H1 (cell line): Measurements from ENCODE around the gene AVPI1. TPM values are rescaled to one million over a fixed set of nuclear protein-coding genes. Genes with fewer than 3 reads are reported as not detected.

ENCODE experiments used
- CTCF ChIA-PET: fragments of 300-600 bp; sonication (Branson Sonifier 250); formaldehyde crosslinking; loops from one replicate; lab custom pipeline; 2021; ENCODE audit not compliant: partially characterized antibody; lab: Charles Lee
- POLR2A ChIA-PET: fragments of 300-600 bp; sonication (Branson Sonifier 250); formaldehyde crosslinking; loops from one replicate; lab custom pipeline; 2021; ENCODE audit warnings: inconsistent platforms; ENCODE audit not compliant: partially characterized antibody; lab: Charles Lee
- DNase-seq, 2 experiments: peaks; one replicate each; pipeline versions ENCODE4 v3.0.0 to v3.0.0-alpha.2; 2010 to 2022; ENCODE audit warnings: low spot score in 2 of 2, low read depth in 1 of 2, mixed read lengths in 1 of 2
- FAIRE-seq: peaks from 2 replicates; lab custom pipeline; 2011; peaks lifted over from hg19 to GRCh38; lab: Jason Lieb, UNC
- H2AFZ ChIP-seq: 2 replicates; pipeline ENCODE4 v1.8.1; 2012; ENCODE audit warnings: low read length, inconsistent platforms
- H2AK5ac ChIP-seq: 2 replicates; pipeline ENCODE4 v1.6.1; 2013; ENCODE audit warnings: low read depth, low read length
- H2BK120ac ChIP-seq: replicated peaks from 2 replicates; pipeline ENCODE3; 2013; ENCODE audit warnings: low read depth, low read length, inconsistent platforms
- H2BK12ac ChIP-seq: 2 replicates; pipeline ENCODE4 v1.6.1; 2013; ENCODE audit warnings: low read depth, low read length
- H2BK15ac ChIP-seq: 2 replicates; pipeline ENCODE4 v1.6.1; 2013; ENCODE audit warnings: low read length
- H2BK20ac ChIP-seq: 2 replicates; pipeline ENCODE4 v1.6.1; 2013; ENCODE audit warnings: low read length
- H2BK5ac ChIP-seq: 2 replicates; pipeline ENCODE4 v1.6.1; 2013; ENCODE audit warnings: low read depth, low read length
- H3K14ac ChIP-seq: 2 replicates; pipeline ENCODE4 v1.6.1; 2013; ENCODE audit warnings: inconsistent platforms; ENCODE audit not compliant: insufficient read length
- H3K18ac ChIP-seq: 2 replicates; pipeline ENCODE4 v1.6.1; 2013; ENCODE audit warnings: low read length; ENCODE audit errors: extremely low read depth
- H3K23ac ChIP-seq: 2 replicates; pipeline ENCODE4 v1.6.1; 2013; ENCODE audit warnings: inconsistent platforms; ENCODE audit not compliant: insufficient read length
- H3K23me2 ChIP-seq: 2 replicates; pipeline ENCODE4 v1.6.1; 2013; ENCODE audit warnings: low read depth, low read length
- H3K27ac ChIP-seq: 2 replicates; pipeline ENCODE4 v1.6.1; 2011; ENCODE audit warnings: low read depth, low read length, inconsistent platforms
- H3K27me3 ChIP-seq, 4 experiments: replicated peaks in 1 of 4; 1 replicate in 1 of 4; 2 replicates in 3 of 4; pipeline versions ENCODE4 v1.6.1 to v1.8.1; 2011 to 2013; ENCODE audit warnings: low read length in 3 of 4, mild to moderate bottlenecking in 3 of 4, inconsistent platforms in 2 of 4, mixed read lengths in 2 of 4, moderate library complexity in 1 of 4; ENCODE audit not compliant: control insufficient read depth in 3 of 4, insufficient read depth in 3 of 4; ENCODE audit errors: extremely low read depth in 1 of 4
- H3K36me3 ChIP-seq, 4 experiments: 2 replicates each; pipeline versions ENCODE4 v1.6.1 to v1.8.1; 2011 to 2013; ENCODE audit warnings: mild to moderate bottlenecking in 4 of 4, low read length in 3 of 4, moderate library complexity in 2 of 4, control low read depth in 1 of 4, inconsistent platforms in 1 of 4; ENCODE audit not compliant: insufficient read depth in 4 of 4, control insufficient read depth in 2 of 4
- H3K4ac ChIP-seq: replicated peaks from 2 replicates; pipeline ENCODE3; 2013; ENCODE audit warnings: low read length, low read depth, mixed read lengths, inconsistent platforms; ENCODE audit not compliant: insufficient read length
- H3K4me1 ChIP-seq, 4 experiments: replicated peaks in 1 of 4; 1 replicate in 1 of 4; 2 replicates in 3 of 4; pipeline versions ENCODE4 v1.6.1 to v1.8.1; 2011 to 2013; ENCODE audit warnings: low read length in 3 of 4, inconsistent platforms in 2 of 4, mixed read lengths in 1 of 4; ENCODE audit not compliant: insufficient read depth in 4 of 4, control insufficient read depth in 3 of 4
- H3K4me2 ChIP-seq, 2 experiments: 2 replicates each; pipeline versions ENCODE4 v1.6.1 to v1.8.1; 2011 to 2013; ENCODE audit warnings: low read depth in 2 of 2, low read length in 2 of 2, control low read depth in 1 of 2, inconsistent platforms in 1 of 2, mild to moderate bottlenecking in 1 of 2; ENCODE audit not compliant: insufficient read depth in 1 of 2
- H3K4me3 ChIP-seq, 4 experiments: fragments of 200-600, 300-600 bp in 1 of 4; sonication (generic), shearing (Covaris generic), sonication (Bioruptor Twin) in 1 of 4; 2 replicates each; pipeline versions ENCODE4 v1.5.1 to v1.8.1; 2011 to 2016; ENCODE audit warnings: low read length in 4 of 4, low read depth in 3 of 4, control low read depth in 2 of 4, inconsistent platforms in 2 of 4, mild to moderate bottlenecking in 2 of 4, mixed read lengths in 1 of 4, moderate library complexity in 1 of 4; ENCODE audit not compliant: insufficient read depth in 2 of 4; ENCODE audit errors: extremely low read depth in 1 of 4
- H3K56ac ChIP-seq: replicated peaks from 2 replicates; pipeline ENCODE3; 2013; ENCODE audit warnings: low read depth, mild to moderate bottlenecking, mixed read lengths, low read length, inconsistent platforms; ENCODE audit not compliant: insufficient read length
- H3K79me1 ChIP-seq: 2 replicates; pipeline ENCODE4 v1.6.1; 2013; ENCODE audit warnings: low read depth, low read length, control low read depth
- H3K79me2 ChIP-seq, 2 experiments: 2 replicates each; pipeline versions ENCODE4 v1.6.1 to v1.8.1; 2012 to 2013; ENCODE audit warnings: low read length in 2 of 2, mild to moderate bottlenecking in 2 of 2, inconsistent platforms in 1 of 2; ENCODE audit not compliant: insufficient read depth in 2 of 2, control insufficient read depth in 1 of 2
- H3K9ac ChIP-seq, 4 experiments: replicated peaks in 1 of 4; 1 replicate in 1 of 4; 2 replicates in 3 of 4; pipeline versions ENCODE4 v1.6.1 to v1.8.1; 2011 to 2013; ENCODE audit warnings: low read depth in 3 of 4, low read length in 3 of 4, control low read depth in 2 of 4, mild to moderate bottlenecking in 2 of 4, moderate library complexity in 2 of 4, inconsistent platforms in 1 of 4; ENCODE audit errors: extremely low read depth in 1 of 4
- H3K9me3 ChIP-seq, 2 experiments: 2 replicates each; pipeline versions ENCODE4 v1.6.1 to v1.8.1; 2012 to 2013; ENCODE audit warnings: mild to moderate bottlenecking in 2 of 2, moderate library complexity in 2 of 2, control low read depth in 1 of 2, inconsistent platforms in 1 of 2, low read depth in 1 of 2, low read length in 1 of 2, mixed read lengths in 1 of 2; ENCODE audit not compliant: insufficient read depth in 2 of 2
- H4K20me1 ChIP-seq, 2 experiments: replicated peaks in 1 of 2; 2 replicates each; pipeline versions ENCODE3 to v1.8.1; 2011 to 2013; ENCODE audit warnings: inconsistent platforms in 2 of 2, low read length in 2 of 2, mild to moderate bottlenecking in 1 of 2; ENCODE audit not compliant: insufficient read depth in 2 of 2, control insufficient read depth in 1 of 2
- H4K5ac ChIP-seq: 2 replicates; pipeline ENCODE4 v1.6.1; 2013; ENCODE audit warnings: low read length, low read depth, mixed read lengths, inconsistent platforms; ENCODE audit not compliant: insufficient read length
- H4K8ac ChIP-seq: 2 replicates; pipeline ENCODE4 v1.8.0; 2013; ENCODE audit warnings: mild to moderate bottlenecking, moderate library complexity, low read length, inconsistent platforms; ENCODE audit not compliant: insufficient read depth; ENCODE audit errors: extremely low read depth
- H4K91ac ChIP-seq: replicated peaks from 2 replicates; pipeline ENCODE3; 2013; ENCODE audit warnings: low read length, mixed read lengths, inconsistent platforms; ENCODE audit not compliant: insufficient read length
- BRCA1 ChIP-seq: IDR thresholded peaks from 2 replicates; pipeline ENCODE4 v1.6.1; 2012; ENCODE audit warnings: low read depth, low read length, improper control_type of control experiment
- CHD1 ChIP-seq: IDR thresholded peaks from 2 replicates; pipeline ENCODE4 v1.6.1; 2012; ENCODE audit warnings: low read depth, low read length, improper control_type of control experiment
- CHD2 ChIP-seq: IDR thresholded peaks from 2 replicates; pipeline ENCODE4 v1.6.1; 2012; ENCODE audit warnings: low read length, improper control_type of control experiment
- CREB1 ChIP-seq: IDR thresholded peaks from 2 replicates; pipeline ENCODE4 v1.6.1; 2012; ENCODE audit warnings: inconsistent platforms
- EGR1 ChIP-seq: IDR thresholded peaks from 2 replicates; pipeline ENCODE4 v1.6.1; 2011; ENCODE audit warnings: low read depth, low read length, borderline replicate concordance
- HDAC6 ChIP-seq: IDR thresholded peaks from one replicate; pipeline ENCODE4 v1.7.1; 2012; ENCODE audit warnings: low read depth, mild to moderate bottlenecking, inconsistent platforms, low read length, moderate library complexity
- JUN ChIP-seq: IDR thresholded peaks from 2 replicates; pipeline ENCODE4 v1.6.1; 2011; ENCODE audit warnings: low read depth, mild to moderate bottlenecking, improper control_type of control experiment, low read length
- KDM5A ChIP-seq: fragments of 200-600 bp; IDR thresholded peaks from 2 replicates; pipeline ENCODE4 v1.7.1; 2012; ENCODE audit warnings: mild to moderate bottlenecking, low read length, inconsistent platforms, mixed read lengths
- RBBP5 ChIP-seq: IDR thresholded peaks from 2 replicates; pipeline ENCODE4 v1.7.1; 2012; ENCODE audit warnings: low read depth, mild to moderate bottlenecking, inconsistent platforms, low read length, moderate library complexity, borderline replicate concordance
- RXRA ChIP-seq: IDR thresholded peaks from 2 replicates; pipeline ENCODE4 v1.6.1; 2011; ENCODE audit warnings: low read depth, mild to moderate bottlenecking, low read length, moderate library complexity; ENCODE audit not compliant: insufficient read depth
- SIN3A ChIP-seq, 2 experiments: IDR thresholded peaks in 1 of 2; conservative IDR thresholded peaks in 1 of 2; 2 replicates each; pipeline ENCODE4 v1.6.1; 2011 to 2012; ENCODE audit warnings: low read length in 2 of 2, improper control_type of control experiment in 1 of 2, low read depth in 1 of 2, mild to moderate bottlenecking in 1 of 2
- SIX5 ChIP-seq: IDR thresholded peaks from 2 replicates; pipeline ENCODE4 v1.6.1; 2011; ENCODE audit warnings: mild to moderate bottlenecking, low read depth, low read length
- SP1 ChIP-seq: IDR thresholded peaks from 2 replicates; pipeline ENCODE4 v1.6.1; 2011; ENCODE audit warnings: low read depth, low read length
- TEAD4 ChIP-seq: IDR thresholded peaks from 2 replicates; pipeline ENCODE4 v1.6.1; 2012; ENCODE audit warnings: low read depth, low read length, inconsistent platforms, mixed read lengths
- YY1 ChIP-seq: IDR thresholded peaks from 2 replicates; pipeline ENCODE4 v1.6.1; 2011; ENCODE audit warnings: low read depth, mild to moderate bottlenecking, low read length
- ZNF274 ChIP-seq: IDR thresholded peaks from 2 replicates; pipeline ENCODE4 v1.7.0; 2012; ENCODE audit warnings: low read length, borderline replicate concordance; ENCODE audit errors: extremely low read depth
- WGBS, 2 experiments: shearing (Covaris generic) in 1 of 2; methylation state at CpG; one replicate each; pipeline versions ENCODE4 v1.1.6 to v1.1.7; 2013 to 2015; ENCODE audit warnings: low lambda C conversion rate in 2 of 2, mixed read lengths in 2 of 2, inconsistent platforms in 1 of 2, low coverage in 1 of 2, missing lambda C conversion rate in 1 of 2; ENCODE audit not compliant: insufficient replicate concordance in 2 of 2, insufficient coverage in 1 of 2, insufficient read length in 1 of 2; ENCODE audit errors: extremely low coverage in 1 of 2, missing lambda C conversion rate in 1 of 2; 5-methylcytosine and 5-hydroxymethylcytosine counted together
- polyA plus RNA-seq, 7 experiments: library from polyadenylated mRNA; depleted of rRNA in 3 of 7; stranded (reverse) in 5 of 7; unstranded in 2 of 7; fragments of >200 nt in 5 of 7; fragments of 200-250 nt in 2 of 7; gene quantifications; 1 replicate in 5 of 7; 2 replicates in 1 of 7; 4 replicates in 1 of 7; pipeline versions ENCODE4 v1.2.1 to v1.2.3, GENCODE V29; 2011 to 2013; ENCODE audit warnings: missing spikeins in 2 of 7, mixed read lengths in 2 of 7
- total RNA-seq: library from RNA; stranded (reverse); fragmentation: NEBNext Ultra II Directional; extraction: Animal tissue kit (Norgen Biotek cat#: 25700); gene quantifications from 2 replicates; pipeline ENCODE4 v1.2.1, GENCODE V29; 2021

The AVPI1 gene
- total and polyA plus RNA-seq, 2 of the 8 experiments (the other 6 are each of a cell fraction or from before 2014, with no cell fraction given): 9.0 to 13.5 TPM

DNA sequence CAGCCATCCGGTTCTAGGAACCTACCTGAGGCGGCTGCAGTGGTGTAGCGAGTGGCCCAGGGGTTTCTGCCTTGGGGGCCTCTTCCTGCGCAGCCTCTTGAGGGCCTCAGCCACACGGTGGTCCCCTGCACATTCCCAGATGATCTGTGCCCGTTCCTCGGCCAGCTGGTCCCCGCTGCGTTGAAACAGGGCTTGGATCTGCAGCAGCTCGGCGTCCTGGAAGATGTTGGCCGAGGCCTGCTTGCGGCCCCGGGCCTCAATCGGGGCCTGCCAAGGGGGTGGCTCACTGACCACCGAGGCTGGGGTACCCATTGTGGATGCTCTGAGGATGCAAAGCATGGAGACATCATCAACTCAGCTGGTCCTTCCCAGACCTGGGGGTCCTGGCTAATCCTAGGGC lies 7.4 kb downstream of the AVPI1 start:
- POLR2A ChIA-PET: interaction anchor here (1.7 kb wide), 1 partner anchor 34 kb away, joined by 5 read pairs; the partner anchor contains the start of gene MARVELD1
- no peak overlapping the region for H3K4me3 ChIP-seq
- TF ChIP-seq CHD1 (no peak), BRCA1 (no peak), TEAD4 (no peak), SIX5 (no peak), SIN3A (conservative IDR thresholded peaks at IDR 0.05 in 1 of 2, IDR thresholded peaks at IDR 0.05 in 1 of 2; ENCODE audit: low read depth in 1 of 2, low read length in 2 of 2) (no peak), JUN (no peak), SP1 (no peak), EGR1 (no peak), HDAC6 (no peak), CREB1 (no peak), RXRA (no peak), ZNF274 (no peak), CHD2 (no peak), KDM5A (no peak), RBBP5 (no peak), YY1 (no peak)

More for the DNA sequence above, 7.4 kb downstream of the AVPI1 start:
- 0 out of 4 replicates have a peak, but pooled peaks cover 0 to 4% of the 10 kb centered on the region in 2 experiments for H3K79me2 ChIP-seq
- no peak overlapping the region for H3K9ac ChIP-seq
- H3K4ac ChIP-seq: no peak overlapping the region
- no peak overlapping the region for H3K23ac ChIP-seq
- H3K27me3 ChIP-seq: no peaks in the 10 kb centered on the region
- CTCF ChIA-PET: interaction anchor here (0.8 to 8.5 kb wide), 10 partner anchors 8 to 352 kb away, joined by 3 to 127 read pairs (median 3); partner anchors contain the start of genes AVPI1, MARVELD1 and ZFYVE27
- DNase-seq (no peak), FAIRE-seq (no peak)
- H3K36me3 ChIP-seq: peaks cover 10 to 19% (median 15%) of the 10 kb centered on the region in 4 experiments
- H4K20me1 ChIP-seq: peaks cover 0 to 2% of the 10 kb centered on the region in 2 experiments
- no peak overlapping the region for H2BK5ac ChIP-seq
- H2BK20ac ChIP-seq: no peak overlapping the region
- no peak overlapping the region for H2BK12ac ChIP-seq
- no peaks in the 10 kb centered on the region for H3K23me2 ChIP-seq
- H2BK15ac ChIP-seq: no peak overlapping the region
- H3K56ac ChIP-seq: no peak overlapping the region
- H3K27ac ChIP-seq: no peak overlapping the region
- no peak overlapping the region for H2AFZ ChIP-seq
- no peak overlapping the region for H3K4me2 ChIP-seq
- H4K5ac ChIP-seq: no peak overlapping the region
- H3K79me1 ChIP-seq: no peaks in the 10 kb centered on the region
- no peak overlapping the region for H4K8ac ChIP-seq
- WGBS, 2 experiments: 93% methylated on average over 16 of the region's 16 CpGs; no CpG with 5 or more reads in 1 of the 2 experiments
- no peak overlapping the region for H4K91ac ChIP-seq
- no peak overlapping the region for H2AK5ac ChIP-seq
- no peak overlapping the region for H3K14ac ChIP-seq
- no peak overlapping the region for H2BK120ac ChIP-seq
- no peak overlapping the region for H3K18ac ChIP-seq
- H3K4me1 ChIP-seq: peaks cover 0 to 7% (median 2%) of the 10 kb centered on the region in 4 experiments; a peak in 2 of 7 replicates
- H3K9me3 ChIP-seq: no peaks in the 10 kb centered on the region
